GM21717 (cell line): ENCODE results near the gene SLC23A2.
"Not testable (repeated sequence)": the region's sequence is repeated elsewhere in the genome, so short reads cannot be mapped to it uniquely, and the experiment has no call there.

Source experiments
- ATAC-seq: cut with Tn5 transposase; IDR thresholded peaks from one replicate; pipeline ENCODE4 v1.9.1; 2021; ENCODE audit warnings: mild to moderate bottlenecking, moderate library complexity; ENCODE audit not compliant: unreplicated experiment

SLC23A2 gene

GRCh38 chr20:4883051-4883450, 118.3 kb downstream of the SLC23A2 start:
- no peak for ATAC-seq

- ATAC-seq, result no peak
These were observed 120.1 kb downstream of the SLC23A2 start for GRCh38 chr20:4881006-4881730.

GRCh38 chr20:4880051-4880450, 121.3 kb downstream of the SLC23A2 start:
- no peak for ATAC-seq

- ATAC-seq, result not testable (repeated sequence)
These were observed 123.2 kb downstream of the SLC23A2 start for GRCh38 chr20:4878099-4878498.

GRCh38 chr20:4876731-4877130, 124.6 kb downstream of the SLC23A2 start:
- ATAC-seq, result no peak

- no peak for ATAC-seq
These were observed 125.0 kb downstream of the SLC23A2 start for GRCh38 chr20:4876301-4876700.

- ATAC-seq, result no peak
These were observed 125.7 kb downstream of the SLC23A2 start for GRCh38 chr20:4875578-4876067.

- ATAC-seq, result no peak
These were observed 127.9 kb downstream of the SLC23A2 start for GRCh38 chr20:4873396-4873795.

GRCh38 chr20:4871486-4871885, 129.8 kb downstream of the SLC23A2 start:
- ATAC-seq, result no peak

- ATAC-seq, result no peak
These were observed 130.4 kb downstream of the SLC23A2 start for GRCh38 chr20:4870906-4871305.

- no peak for ATAC-seq
These were observed 131.8 kb downstream of the SLC23A2 start for GRCh38 chr20:4869290-4870193.

- ATAC-seq, result no peak
These were observed 134.3 kb downstream of the SLC23A2 start for GRCh38 chr20:4867051-4867450.

GRCh38 chr20:4866429-4866828, 134.9 kb downstream of the SLC23A2 start:
- ATAC-seq, result no peak

GRCh38 chr20:4864311-4864752, 137.0 kb downstream of the SLC23A2 start:
- ATAC-seq, result no peak

- ATAC-seq, result no peak
These were observed 138.6 kb downstream of the SLC23A2 start for GRCh38 chr20:4862661-4863060.

GRCh38 chr20:4861961-4862360, 139.3 kb downstream of the SLC23A2 start:
- ATAC-seq, result no peak

GRCh38 chr20:4858000-4858399, 143.3 kb downstream of the SLC23A2 start:
- ATAC-seq, result no peak

- ATAC-seq, result no peak
These were observed 145.1 kb downstream of the SLC23A2 start for GRCh38 chr20:4856022-4856755.

GRCh38 chr20:4855555-4855954, 145.8 kb downstream of the SLC23A2 start:
- ATAC-seq, result no peak

- no peak for ATAC-seq
These were observed 146.2 kb downstream of the SLC23A2 start for GRCh38 chr20:4855097-4855496.

GRCh38 chr20:4854561-4854901, 146.8 kb downstream of the SLC23A2 start:
- ATAC-seq, result no peak
